ENCODE results near the gene NUBPL.
"Not testable (repeated sequence)": the region's sequence is repeated elsewhere in the genome, so short reads cannot be mapped to it uniquely, and the experiment has no call there.

Gene NUBPL

DNA sequence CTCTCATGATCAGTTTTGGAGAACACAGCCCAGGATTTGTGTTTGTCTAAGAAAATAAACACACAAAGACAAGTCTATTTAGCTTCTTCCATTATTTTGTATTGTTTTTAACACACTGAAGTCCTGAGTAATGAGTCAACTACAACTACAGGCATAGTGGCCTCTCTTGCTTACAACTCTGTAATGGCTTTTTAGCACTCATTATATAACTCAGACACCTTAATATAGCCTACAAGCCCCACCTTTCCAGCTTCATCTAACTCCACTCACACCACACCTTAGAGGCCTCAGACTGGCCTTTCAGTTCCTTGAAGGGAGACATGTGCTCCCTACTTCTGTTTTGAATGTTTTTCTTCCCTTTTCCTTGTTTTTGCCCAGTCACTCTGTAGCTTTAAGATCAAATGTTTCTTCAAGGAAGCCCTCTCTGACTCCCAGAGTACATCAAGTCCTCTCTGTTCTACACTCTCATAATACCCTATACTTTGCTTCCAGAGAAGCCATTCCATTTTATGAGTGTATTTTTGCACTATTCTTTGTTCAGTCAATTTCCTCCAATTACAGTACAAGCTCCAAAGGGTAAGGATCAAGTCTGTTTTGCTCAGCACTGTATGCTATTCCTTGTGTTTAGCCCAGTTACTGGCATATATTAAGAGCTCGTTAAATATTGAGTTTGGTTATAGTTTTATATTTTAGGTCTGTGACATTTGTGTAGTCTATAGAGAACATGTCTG lies 282.3 kb downstream of the NUBPL start:
- no peak for DNase-seq (ENCODE audit: low spot score)
- Histone ChIP-seq H3K4me3 (no peak overlapping the region), H3K27ac (no peak overlapping the region)
- TF ChIP-seq CTCF (IDR thresholded peaks at IDR 0.05): no peak

- no peak for DNase-seq (ENCODE audit: low spot score)
These were observed 293.4 kb downstream of the NUBPL start for GRCh38 chr14:31854508-31855075.

DNA sequence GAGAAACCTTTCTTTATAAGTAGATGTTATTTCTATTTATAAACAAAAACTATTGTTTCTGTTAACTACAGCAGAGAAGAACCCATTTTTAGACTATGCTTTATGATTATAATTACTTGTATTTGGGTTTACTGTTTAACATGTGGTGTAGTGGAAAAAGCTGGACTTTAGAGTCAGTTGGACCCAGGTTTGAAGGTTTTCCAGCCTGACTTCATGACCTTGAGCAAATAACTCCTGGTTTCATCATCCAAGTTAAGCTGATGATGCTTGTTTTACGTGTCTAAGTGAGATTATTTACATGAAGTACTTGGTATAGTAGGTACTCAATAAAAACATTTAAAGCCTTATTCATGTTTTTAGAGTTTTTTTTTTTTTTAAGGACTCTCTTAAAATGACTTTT lies 294.1 kb downstream of the NUBPL start:
- no peak for DNase-seq (ENCODE audit: low spot score)
- Histone ChIP-seq H3K27ac (no peak overlapping the region), H3K4me3 (no peak overlapping the region)
- TF ChIP-seq CTCF (IDR thresholded peaks at IDR 0.05): no peak

More at GRCh38 chr14:31854508-31855075, 293.4 kb downstream of the NUBPL start:
- H3K27ac ChIP-seq: no peak overlapping the region
- TF ChIP-seq CTCF (IDR thresholded peaks at IDR 0.05): no peak
- no peak overlapping the region for H3K4me3 ChIP-seq

DNA sequence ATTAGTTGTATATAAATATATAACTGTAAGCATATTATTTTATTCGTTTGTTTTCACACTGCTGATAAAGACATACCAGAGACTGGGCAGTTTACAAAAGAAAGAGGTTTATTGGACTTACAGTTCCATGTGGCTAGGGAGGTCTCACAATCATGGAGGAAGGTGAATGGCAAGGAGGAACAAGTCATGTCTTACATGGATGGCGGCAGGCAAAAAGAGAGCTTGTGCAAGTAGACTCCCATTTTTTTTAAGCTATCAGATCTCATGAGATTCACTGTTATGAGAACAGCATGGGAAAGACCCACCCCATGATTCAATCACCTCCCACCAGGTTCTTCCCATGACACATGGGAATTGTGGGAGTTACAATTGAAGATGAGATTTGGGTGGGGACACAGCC lies 294.8 kb downstream of the NUBPL start:
- DNase-seq (ENCODE audit: low spot score); H3K4me3 ChIP-seq; H3K27ac ChIP-seq: not testable (repeated sequence)

DNA sequence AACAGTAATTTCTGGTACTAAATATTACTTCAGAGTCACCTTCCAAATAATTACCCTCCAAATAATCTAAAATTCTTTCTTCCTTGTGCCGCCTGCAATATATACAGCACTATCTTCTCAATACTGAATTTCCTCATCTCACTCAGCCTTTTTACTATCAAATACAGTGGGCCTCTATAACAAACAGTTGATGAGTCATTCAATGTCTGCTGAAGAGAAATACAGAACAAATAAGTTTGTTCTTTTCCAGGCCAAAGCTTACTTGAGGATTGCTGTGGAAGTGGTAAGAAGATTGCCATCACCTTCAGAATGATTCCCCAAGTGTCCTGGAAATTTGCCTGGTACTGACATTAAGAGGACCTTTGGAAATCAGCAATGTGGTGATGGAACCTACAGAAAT lies 297.7 kb downstream of the NUBPL start:
- no peak overlapping the region for H3K27ac ChIP-seq
- TF ChIP-seq CTCF (IDR thresholded peaks at IDR 0.05): no peak
- H3K4me3 ChIP-seq: no peak overlapping the region
- no peak for DNase-seq (ENCODE audit: low spot score)

- DNase-seq (ENCODE audit: low spot score): no peak
- TF ChIP-seq CTCF (IDR thresholded peaks at IDR 0.05): no peak
- Histone ChIP-seq H3K27ac (no peak overlapping the region), H3K4me3 (no peak overlapping the region)
These were observed 304.0 kb downstream of the NUBPL start for GRCh38 chr14:31864937-31865855.

DNA sequence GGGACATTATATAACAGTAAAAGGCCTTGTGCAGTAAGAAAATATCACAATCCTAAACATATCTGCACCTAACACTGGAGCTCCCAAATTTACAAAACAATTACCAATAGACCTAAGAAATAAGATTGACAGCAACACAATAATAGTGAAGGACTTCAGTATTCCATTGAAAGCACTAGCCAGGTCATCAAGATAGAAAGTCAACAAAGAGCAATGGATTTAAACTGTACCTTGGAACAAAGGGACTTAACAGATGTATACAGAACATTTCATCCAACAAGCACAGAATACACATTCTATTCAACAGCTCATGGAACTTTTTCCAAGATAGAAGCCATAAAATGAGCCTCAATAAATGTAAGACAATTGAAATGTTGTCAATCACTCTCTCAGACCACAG lies 306.4 kb downstream of the NUBPL start:
- TF ChIP-seq CTCF (IDR thresholded peaks at IDR 0.05): no peak
- no peak for DNase-seq (ENCODE audit: low spot score)
- H3K4me3 ChIP-seq: no peak overlapping the region
- H3K27ac ChIP-seq: no peak overlapping the region

- not testable (repeated sequence) for H3K4me3 ChIP-seq; H3K27ac ChIP-seq; DNase-seq (ENCODE audit: low spot score)
These were observed 306.9 kb downstream of the NUBPL start for GRCh38 chr14:31868096-31868495.
